Measurements from ENCODE around the gene CLCN5.
"Not testable (repeated sequence)": the region's sequence is repeated elsewhere in the genome, so short reads cannot be mapped to it uniquely, and the experiment has no call there.

CLCN5 gene

GRCh38 chrX:49993661-49994060 is 71.3 kb downstream of the CLCN5 start:
- H3K36me3 ChIP-seq (ENCODE audit: control insufficient read depth in 1 of 2, insufficient read depth in 2 of 2, low read length in 2 of 2) = no peaks in the 10 kb centered on the region
- H3K4me1 ChIP-seq (ENCODE audit: control insufficient read depth in 1 of 2, insufficient read depth in 2 of 2, low read length in 2 of 2) = no peaks in the 10 kb centered on the region
- H3K27me3 ChIP-seq (ENCODE audit: control insufficient read depth in 1 of 2, insufficient read depth in 2 of 2, low read length in 2 of 2) = no peaks in the 10 kb centered on the region
- no peak overlapping the region for H3K9ac ChIP-seq (ENCODE audit: low read depth in 1 of 2, low read length in 2 of 2)
- no peak overlapping the region for H3K4me3 ChIP-seq (ENCODE audit: low read depth in 1 of 2, low read length in 2 of 2)
- H3K9me3 ChIP-seq (ENCODE audit: control insufficient read depth in 1 of 2, low read length in 2 of 2) = no peaks in the 10 kb centered on the region
- H3K27ac ChIP-seq (ENCODE audit: low read depth, low read length) = no peak overlapping the region

GRCh38 chrX:49995107-49995731 is 72.8 kb downstream of the CLCN5 start:
- Histone ChIP-seq H3K9me3 (ENCODE audit: control insufficient read depth in 1 of 2, low read length in 2 of 2) (no peaks in the 10 kb centered on the region), H3K36me3 (ENCODE audit: control insufficient read depth in 1 of 2, insufficient read depth in 2 of 2, low read length in 2 of 2) (no peaks in the 10 kb centered on the region), H3K9ac (ENCODE audit: low read depth in 1 of 2, low read length in 2 of 2) (no peak overlapping the region), H3K4me3 (ENCODE audit: low read depth in 1 of 2, low read length in 2 of 2) (no peak overlapping the region), H3K27me3 (ENCODE audit: control insufficient read depth in 1 of 2, insufficient read depth in 2 of 2, low read length in 2 of 2) (no peaks in the 10 kb centered on the region), H3K4me1 (ENCODE audit: control insufficient read depth in 1 of 2, insufficient read depth in 2 of 2, low read length in 2 of 2) (no peaks in the 10 kb centered on the region), H3K27ac (ENCODE audit: low read depth, low read length) (no peak overlapping the region)

- H3K9ac ChIP-seq (ENCODE audit: low read depth in 1 of 2, low read length in 2 of 2) = no peak overlapping the region
- H3K9me3 ChIP-seq (ENCODE audit: control insufficient read depth in 1 of 2, low read length in 2 of 2) = no peaks in the 10 kb centered on the region
- H3K27ac ChIP-seq (ENCODE audit: low read depth, low read length) = no peak overlapping the region
- no peak overlapping the region for H3K4me3 ChIP-seq (ENCODE audit: low read depth in 1 of 2, low read length in 2 of 2)
- no peaks in the 10 kb centered on the region for H3K4me1 ChIP-seq (ENCODE audit: control insufficient read depth in 1 of 2, insufficient read depth in 2 of 2, low read length in 2 of 2)
- H3K36me3 ChIP-seq (ENCODE audit: control insufficient read depth in 1 of 2, insufficient read depth in 2 of 2, low read length in 2 of 2) = no peaks in the 10 kb centered on the region
- no peaks in the 10 kb centered on the region for H3K27me3 ChIP-seq (ENCODE audit: control insufficient read depth in 1 of 2, insufficient read depth in 2 of 2, low read length in 2 of 2)
Measured at GRCh38 chrX:49995795-49996455, 73.5 kb downstream of the CLCN5 start.

- no peaks in the 10 kb centered on the region for H3K9me3 ChIP-seq (ENCODE audit: control insufficient read depth in 1 of 2, low read length in 2 of 2)
- no peaks in the 10 kb centered on the region for H3K36me3 ChIP-seq (ENCODE audit: control insufficient read depth in 1 of 2, insufficient read depth in 2 of 2, low read length in 2 of 2)
- H3K4me3 ChIP-seq (ENCODE audit: low read depth in 1 of 2, low read length in 2 of 2) = no peak overlapping the region
- H3K9ac ChIP-seq (ENCODE audit: low read depth in 1 of 2, low read length in 2 of 2) = no peak overlapping the region
- no peaks in the 10 kb centered on the region for H3K27me3 ChIP-seq (ENCODE audit: control insufficient read depth in 1 of 2, insufficient read depth in 2 of 2, low read length in 2 of 2)
- no peaks in the 10 kb centered on the region for H3K4me1 ChIP-seq (ENCODE audit: control insufficient read depth in 1 of 2, insufficient read depth in 2 of 2, low read length in 2 of 2)
- no peak overlapping the region for H3K27ac ChIP-seq (ENCODE audit: low read depth, low read length)
Measured at GRCh38 chrX:49996474-49996873, 74.1 kb downstream of the CLCN5 start.

GRCh38 chrX:49999087-49999486 is 76.7 kb downstream of the CLCN5 start:
- Histone ChIP-seq H3K4me1 (ENCODE audit: control insufficient read depth in 1 of 2, insufficient read depth in 2 of 2, low read length in 2 of 2) (no peaks in the 10 kb centered on the region), H3K27me3 (ENCODE audit: control insufficient read depth in 1 of 2, insufficient read depth in 2 of 2, low read length in 2 of 2) (no peaks in the 10 kb centered on the region), H3K9ac (ENCODE audit: low read depth in 1 of 2, low read length in 2 of 2) (no peak overlapping the region), H3K4me3 (ENCODE audit: low read depth in 1 of 2, low read length in 2 of 2) (no peak overlapping the region), H3K9me3 (ENCODE audit: control insufficient read depth in 1 of 2, low read length in 2 of 2) (no peaks in the 10 kb centered on the region), H3K36me3 (ENCODE audit: control insufficient read depth in 1 of 2, insufficient read depth in 2 of 2, low read length in 2 of 2) (no peaks in the 10 kb centered on the region), H3K27ac (ENCODE audit: low read depth, low read length) (no peak overlapping the region)

GRCh38 chrX:50000937-50001542 is 78.6 kb downstream of the CLCN5 start:
- H3K9me3 ChIP-seq (ENCODE audit: control insufficient read depth in 1 of 2, low read length in 2 of 2) = no peaks in the 10 kb centered on the region
- H3K27ac ChIP-seq (ENCODE audit: low read depth, low read length) = no peak overlapping the region
- H3K4me1 ChIP-seq (ENCODE audit: control insufficient read depth in 1 of 2, insufficient read depth in 2 of 2, low read length in 2 of 2) = no peaks in the 10 kb centered on the region
- H3K36me3 ChIP-seq (ENCODE audit: control insufficient read depth in 1 of 2, insufficient read depth in 2 of 2, low read length in 2 of 2) = no peaks in the 10 kb centered on the region
- H3K27me3 ChIP-seq (ENCODE audit: control insufficient read depth in 1 of 2, insufficient read depth in 2 of 2, low read length in 2 of 2) = no peaks in the 10 kb centered on the region
- no peak overlapping the region for H3K9ac ChIP-seq (ENCODE audit: low read depth in 1 of 2, low read length in 2 of 2)
- no peak overlapping the region for H3K4me3 ChIP-seq (ENCODE audit: low read depth in 1 of 2, low read length in 2 of 2)

GRCh38 chrX:50002067-50002714 is 79.8 kb downstream of the CLCN5 start:
- Histone ChIP-seq H3K9ac (ENCODE audit: low read depth in 1 of 2, low read length in 2 of 2) (no peak overlapping the region), H3K9me3 (ENCODE audit: control insufficient read depth in 1 of 2, low read length in 2 of 2) (no peaks in the 10 kb centered on the region), H3K4me3 (ENCODE audit: low read depth in 1 of 2, low read length in 2 of 2) (no peak overlapping the region), H3K36me3 (ENCODE audit: control insufficient read depth in 1 of 2, insufficient read depth in 2 of 2, low read length in 2 of 2) (no peaks in the 10 kb centered on the region), H3K27me3 (ENCODE audit: control insufficient read depth in 1 of 2, insufficient read depth in 2 of 2, low read length in 2 of 2) (no peaks in the 10 kb centered on the region), H3K4me1 (ENCODE audit: control insufficient read depth in 1 of 2, insufficient read depth in 2 of 2, low read length in 2 of 2) (no peaks in the 10 kb centered on the region), H3K27ac (ENCODE audit: low read depth, low read length) (no peak overlapping the region)

GRCh38 chrX:50003467-50003866 is 81.1 kb downstream of the CLCN5 start:
- Histone ChIP-seq H3K9ac (ENCODE audit: low read depth in 1 of 2, low read length in 2 of 2) (no peak overlapping the region), H3K27me3 (ENCODE audit: control insufficient read depth in 1 of 2, insufficient read depth in 2 of 2, low read length in 2 of 2) (no peaks in the 10 kb centered on the region), H3K27ac (ENCODE audit: low read depth, low read length) (no peak overlapping the region), H3K4me3 (ENCODE audit: low read depth in 1 of 2, low read length in 2 of 2) (no peak overlapping the region), H3K4me1 (ENCODE audit: control insufficient read depth in 1 of 2, insufficient read depth in 2 of 2, low read length in 2 of 2) (no peaks in the 10 kb centered on the region), H3K36me3 (ENCODE audit: control insufficient read depth in 1 of 2, insufficient read depth in 2 of 2, low read length in 2 of 2) (no peaks in the 10 kb centered on the region), H3K9me3 (ENCODE audit: control insufficient read depth in 1 of 2, low read length in 2 of 2) (no peaks in the 10 kb centered on the region)

- Histone ChIP-seq H3K36me3 (ENCODE audit: control insufficient read depth in 1 of 2, insufficient read depth in 2 of 2, low read length in 2 of 2) (no peaks in the 10 kb centered on the region), H3K27ac (ENCODE audit: low read depth, low read length) (no peak overlapping the region), H3K4me3 (ENCODE audit: low read depth in 1 of 2, low read length in 2 of 2) (no peak overlapping the region), H3K9me3 (ENCODE audit: control insufficient read depth in 1 of 2, low read length in 2 of 2) (no peaks in the 10 kb centered on the region), H3K27me3 (ENCODE audit: control insufficient read depth in 1 of 2, insufficient read depth in 2 of 2, low read length in 2 of 2) (no peaks in the 10 kb centered on the region), H3K4me1 (ENCODE audit: control insufficient read depth in 1 of 2, insufficient read depth in 2 of 2, low read length in 2 of 2) (no peaks in the 10 kb centered on the region), H3K9ac (ENCODE audit: low read depth in 1 of 2, low read length in 2 of 2) (no peak overlapping the region)
Measured at GRCh38 chrX:50003927-50004326, 81.5 kb downstream of the CLCN5 start.

GRCh38 chrX:50025591-50025990 is 103.2 kb downstream of the CLCN5 start:
- H3K4me3 ChIP-seq (ENCODE audit: low read depth in 1 of 2, low read length in 2 of 2); H3K36me3 ChIP-seq (ENCODE audit: control insufficient read depth in 1 of 2, insufficient read depth in 2 of 2, low read length in 2 of 2); H3K27me3 ChIP-seq (ENCODE audit: control insufficient read depth in 1 of 2, insufficient read depth in 2 of 2, low read length in 2 of 2); H3K9me3 ChIP-seq (ENCODE audit: control insufficient read depth in 1 of 2, low read length in 2 of 2); H3K27ac ChIP-seq (ENCODE audit: low read depth, low read length); H3K4me1 ChIP-seq (ENCODE audit: control insufficient read depth in 1 of 2, insufficient read depth in 2 of 2, low read length in 2 of 2); H3K9ac ChIP-seq (ENCODE audit: low read depth in 1 of 2, low read length in 2 of 2): not testable (repeated sequence)

All from duodenal mucosa (tissue), 2 donors.